ENCODE results near the gene RAB6A.

GRCh38 chr11:73651661-73652045 lies 109.2 kb downstream of the RAB6A start:
- no peak for TF ChIP-seq CTCF (conservative IDR thresholded peaks at IDR 0.05; ENCODE audit: low read depth, low read length)
- no peak for TF ChIP-seq EZH2 (IDR thresholded peaks at IDR 0.05; ENCODE audit: borderline replicate concordance, low read depth, low read length, poor library complexity, severe bottlenecking)

All from A673 (cell line).